HEK293 (cell line): ENCODE results near the gene SLC43A3.

Experiments
- CTCF ChIA-PET: fragments of 350-600 bp; formaldehyde crosslinking; extraction: SDS; loops from one replicate; lab custom pipeline; 2021; ENCODE audit warnings: antibody characterized with exemption; lab: Yijun Ruan, JAX
- POLR2A ChIA-PET: fragments of 300-600 bp; formaldehyde crosslinking; extraction: SDS; loops from one replicate; lab custom pipeline; 2020; ENCODE audit warnings: antibody characterized with exemption, inconsistent platforms; lab: Yijun Ruan, JAX
- H3K27ac ChIP-seq: fragments of 200-500 bp; sonication (Bioruptor generic); 2 replicates; pipeline ENCODE4 v1.5.1; 2014; ENCODE audit warnings: low read depth, low read length, control low read depth, inconsistent platforms; ENCODE audit errors: extremely low read depth
- H3K36me3 ChIP-seq, 2 experiments: fragments of 200-500 bp in 1 of 2; sonication (Bioruptor generic) in 1 of 2; 1 replicate in 1 of 2; 2 replicates in 1 of 2; pipeline ENCODE4 v1.5.1; 2014 to 2017; ENCODE audit warnings: inconsistent platforms in 2 of 2, low read length in 2 of 2; ENCODE audit not compliant: control insufficient read depth in 2 of 2, insufficient read depth in 1 of 2
- H3K4me1 ChIP-seq: fragments of 200-500 bp; sonication (Bioruptor generic); 2 replicates; pipeline ENCODE4 v1.5.1; 2014; ENCODE audit warnings: mild to moderate bottlenecking, low read length, inconsistent platforms; ENCODE audit not compliant: control insufficient read depth, insufficient read depth
- H3K4me3 ChIP-seq: 2 replicates; pipeline ENCODE4 v1.5.1; 2011; ENCODE audit warnings: low read depth, mild to moderate bottlenecking, control low read depth, low read length, moderate library complexity
- H3K9me3 ChIP-seq: fragments of 200-500 bp; sonication (Bioruptor generic); 2 replicates; pipeline ENCODE4 v1.5.1; 2014; ENCODE audit warnings: low read depth, low read length, inconsistent platforms; ENCODE audit not compliant: control insufficient read depth, insufficient read depth
- ATF2 ChIP-seq: fragments of 450-650 bp; formaldehyde crosslinking; IDR thresholded peaks from 2 replicates; pipeline ENCODE4 v1.5.1; 2016; ENCODE audit warnings: missing biosample characterization, missing genetic modification characterization, low read depth
- BCL11B ChIP-seq: fragments of 450-650 bp; formaldehyde crosslinking; IDR thresholded peaks from 2 replicates; pipeline ENCODE4 v1.5.1; 2016; ENCODE audit warnings: low read depth, missing biosample characterization, missing genetic modification characterization
- EGR2 ChIP-seq: fragments of 450-650 bp; formaldehyde crosslinking; IDR thresholded peaks from 2 replicates; pipeline ENCODE4 v1.5.1; 2016; ENCODE audit warnings: low read depth, missing biosample characterization, missing genetic modification characterization
- FEZF1 ChIP-seq: fragments of 450-650 bp; formaldehyde crosslinking; IDR thresholded peaks from 2 replicates; pipeline ENCODE4 v1.5.1; 2016; ENCODE audit warnings: missing biosample characterization, missing genetic modification characterization
- HIC1 ChIP-seq: fragments of 450-650 bp; formaldehyde crosslinking; IDR thresholded peaks from 2 replicates; pipeline ENCODE4 v1.5.1; 2016; ENCODE audit warnings: missing biosample characterization, missing genetic modification characterization
- KLF7 ChIP-seq: fragments of 450-650 bp; formaldehyde crosslinking; IDR thresholded peaks from 2 replicates; pipeline ENCODE4 v1.5.1; 2016; ENCODE audit warnings: missing biosample characterization, missing genetic modification characterization, borderline replicate concordance
- REPIN1 ChIP-seq: fragments of 450-650 bp; formaldehyde crosslinking; IDR thresholded peaks from 2 replicates; pipeline ENCODE4 v1.5.1; 2017; ENCODE audit warnings: missing biosample characterization, missing genetic modification characterization, low read depth
- SETDB1 ChIP-seq: IDR thresholded peaks from one replicate; pipeline ENCODE4 v1.6.1; 2017; ENCODE audit warnings: mild to moderate bottlenecking, low read length, moderate library complexity, mixed read lengths; ENCODE audit not compliant: insufficient read length
- TCF7L2 ChIP-seq: IDR thresholded peaks from 2 replicates; pipeline ENCODE4 v1.6.1; 2011; ENCODE audit warnings: low read depth, mild to moderate bottlenecking, inconsistent platforms, low read length, moderate library complexity, borderline replicate concordance
- TRIM28 ChIP-seq: IDR thresholded peaks from 2 replicates; pipeline ENCODE4 v1.6.1; 2011; ENCODE audit warnings: low read length, control low read depth, borderline replicate concordance
- ZBTB8A ChIP-seq: fragments of 450-650 bp; formaldehyde crosslinking; IDR thresholded peaks from 2 replicates; pipeline ENCODE4 v1.5.1; 2016; ENCODE audit warnings: missing biosample characterization, missing genetic modification characterization
- ZNF140 ChIP-seq: fragments of 450-650 bp; formaldehyde crosslinking; IDR thresholded peaks from 2 replicates; pipeline ENCODE4 v1.5.1; 2016; ENCODE audit warnings: missing biosample characterization, missing genetic modification characterization
- ZNF174 ChIP-seq: fragments of 450-650 bp; formaldehyde crosslinking; IDR thresholded peaks from 2 replicates; pipeline ENCODE4 v1.5.0; 2017; ENCODE audit warnings: missing biosample characterization, mild to moderate bottlenecking, missing genetic modification characterization
- ZNF2 ChIP-seq: fragments of 450-650 bp; formaldehyde crosslinking; IDR thresholded peaks from 2 replicates; pipeline ENCODE4 v1.5.1; 2016; ENCODE audit warnings: missing biosample characterization, missing genetic modification characterization
- ZNF221 ChIP-seq: fragments of 450-650 bp; formaldehyde crosslinking; IDR thresholded peaks from 2 replicates; pipeline ENCODE4 v1.5.1; 2017; ENCODE audit warnings: missing biosample characterization, missing genetic modification characterization, borderline replicate concordance
- ZNF239 ChIP-seq: fragments of 450-650 bp; formaldehyde crosslinking; IDR thresholded peaks from 2 replicates; pipeline ENCODE4 v1.5.1; 2016; ENCODE audit warnings: missing biosample characterization, missing genetic modification characterization
- ZNF274 ChIP-seq, 2 experiments: fragments of 200-500 bp in 1 of 2; fragments of 450-650 bp in 1 of 2; sonication (Bioruptor generic) in 1 of 2; formaldehyde crosslinking in 1 of 2; IDR thresholded peaks; 2 replicates each; pipeline versions ENCODE4 v1.5.1 to v1.6.1; 2014 to 2016; ENCODE audit warnings: borderline replicate concordance in 1 of 2, inconsistent platforms in 1 of 2, low read length in 1 of 2, missing biosample characterization in 1 of 2, missing genetic modification characterization in 1 of 2
- ZNF426 ChIP-seq: fragments of 450-650 bp; formaldehyde crosslinking; IDR thresholded peaks from 2 replicates; pipeline ENCODE4 v1.5.1; 2017; ENCODE audit warnings: missing biosample characterization, missing genetic modification characterization, mild to moderate bottlenecking, inconsistent platforms, moderate library complexity
- ZNF514 ChIP-seq: fragments of 450-650 bp; formaldehyde crosslinking; IDR thresholded peaks from 2 replicates; pipeline ENCODE4 v1.5.1; 2016; ENCODE audit warnings: missing biosample characterization, missing genetic modification characterization
- ZNF596 ChIP-seq: fragments of 450-650 bp; IDR thresholded peaks from 2 replicates; pipeline ENCODE4 v1.5.0; 2018; ENCODE audit warnings: missing biosample characterization, mild to moderate bottlenecking, missing genetic modification characterization, moderate library complexity
- ZNF600 ChIP-seq: fragments of 450-650 bp; formaldehyde crosslinking; IDR thresholded peaks from 2 replicates; pipeline ENCODE4 v1.5.1; 2016; ENCODE audit warnings: missing biosample characterization, missing genetic modification characterization
- ZNF624 ChIP-seq: fragments of 450-650 bp; formaldehyde crosslinking; IDR thresholded peaks from 2 replicates; pipeline ENCODE4 v1.5.1; 2017; ENCODE audit warnings: missing biosample characterization, missing genetic modification characterization
- ZNF677 ChIP-seq: fragments of 450-650 bp; IDR thresholded peaks from 2 replicates; pipeline ENCODE4 v1.5.0; 2018; ENCODE audit warnings: missing biosample characterization, mild to moderate bottlenecking, missing genetic modification characterization, moderate library complexity
- ZNF707 ChIP-seq: fragments of 450-650 bp; formaldehyde crosslinking; IDR thresholded peaks from 2 replicates; pipeline ENCODE4 v1.5.1; 2016; ENCODE audit warnings: missing biosample characterization, missing genetic modification characterization
- ZNF76 ChIP-seq: fragments of 450-650 bp; formaldehyde crosslinking; IDR thresholded peaks from 2 replicates; pipeline ENCODE4; 2016; ENCODE audit warnings: low read depth, missing biosample characterization, missing genetic modification characterization, borderline replicate concordance
- TF ChIP-seq, protein P1 (sequence below): fragments of 450-650 bp; formaldehyde crosslinking; IDR thresholded peaks from 2 replicates; pipeline ENCODE4 v1.5.1; 2017; ENCODE audit warnings: missing biosample characterization, missing genetic modification characterization

Gene SLC43A3

GRCh38 chr11:57474803-57475115 lies 47.8 kb upstream of the SLC43A3 start (continued):
- TF ChIP-seq HIC1: no peak
- no peak for TF ChIP-seq ZNF274 (IDR thresholded peaks at IDR 0.05; ENCODE audit: low read length)
- no peak for TF ChIP-seq ZNF274 (tag by site-specific recombination; IDR thresholded peaks at IDR 0.05; ENCODE audit: borderline replicate concordance)
- no peak for TF ChIP-seq ZNF140
- no peak for TF ChIP-seq ZNF707 (tag by site-specific recombination)
- TF ChIP-seq KLF7 (tag by site-specific recombination): no peak
- no peak for TF ChIP-seq ZNF426 (tag by site-specific recombination)
- no peak for TF ChIP-seq TRIM28
- no peak for TF ChIP-seq TCF7L2
- no peak for TF ChIP-seq ZNF2
- no peak for TF ChIP-seq REPIN1

DNA sequence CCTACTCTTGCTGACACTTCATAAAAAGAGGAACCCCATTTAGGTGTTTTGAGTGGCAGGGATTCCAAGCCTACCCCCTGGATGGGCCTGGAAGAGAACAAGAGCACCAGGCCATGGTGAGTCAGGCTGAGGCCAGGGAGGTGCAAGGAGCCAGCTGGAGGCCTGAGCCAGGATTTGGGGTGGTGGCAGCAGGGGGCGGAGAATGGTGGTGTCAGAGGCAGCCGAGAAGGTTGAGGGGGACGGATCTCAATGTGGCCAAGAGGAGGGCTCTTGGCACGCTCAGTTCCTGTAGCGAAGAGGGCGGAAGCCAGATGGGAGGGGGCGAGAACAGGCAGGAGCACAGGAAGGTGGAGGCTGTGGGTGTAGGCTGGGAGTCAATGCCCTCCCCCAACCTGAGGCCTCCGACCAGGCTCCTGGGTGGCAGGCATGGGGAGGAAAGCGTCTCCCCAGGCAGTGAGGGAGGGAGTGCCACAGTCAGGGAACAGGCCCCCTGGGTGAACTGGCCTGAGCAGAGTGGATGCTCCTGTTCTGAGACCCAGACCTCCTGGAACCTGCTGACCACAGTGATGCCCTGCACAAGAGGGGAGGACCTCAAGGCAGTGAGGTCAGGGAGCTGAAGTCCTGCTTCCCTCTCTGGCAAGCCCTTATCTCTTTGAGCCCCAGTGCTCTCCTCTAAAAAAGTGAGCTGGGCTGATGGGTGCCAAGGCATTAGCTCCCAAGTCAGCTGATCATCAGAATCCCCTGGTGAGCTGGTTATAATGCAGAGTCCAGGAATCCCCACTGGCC lies 47.3 kb upstream of the SLC43A3 start:
- CTCF ChIA-PET: interaction anchor here (0.5 to 2.6 kb wide), 8 partner anchors 8 to 341 kb away, joined by 3 to 18 read pairs (median 6); no protein-coding TSS in a partner anchor
- POLR2A ChIA-PET: interaction anchor here (0.7 to 1.3 kb wide), 2 partner anchors 10 to 14 kb away, joined by 3 read pairs; partner anchors contain the start of gene RTN4RL2
- no peak overlapping the region for H3K27ac ChIP-seq
- TF ChIP-seq SETDB1 (no peak), HIC1 (no peak), ZNF624 (no peak), ZNF677 (tag by site-specific recombination) (no peak), ZNF514 (tag by site-specific recombination) (no peak), ATF2 (tag by site-specific recombination) (no peak), ZNF221 (tag by site-specific recombination) (no peak), ZNF174 (no peak), ZNF596 (tag by site-specific recombination) (no peak), EGR2 (tag by site-specific recombination) (peak; percentile 88), ZNF76 (tag by site-specific recombination) (no peak), FEZF1 (no peak), ZBTB8A (no peak), ZNF239 (no peak), ZNF600 (tag by site-specific recombination) (no peak), BCL11B (tag by site-specific recombination) (no peak)
- TF ChIP-seq, protein P1, sequence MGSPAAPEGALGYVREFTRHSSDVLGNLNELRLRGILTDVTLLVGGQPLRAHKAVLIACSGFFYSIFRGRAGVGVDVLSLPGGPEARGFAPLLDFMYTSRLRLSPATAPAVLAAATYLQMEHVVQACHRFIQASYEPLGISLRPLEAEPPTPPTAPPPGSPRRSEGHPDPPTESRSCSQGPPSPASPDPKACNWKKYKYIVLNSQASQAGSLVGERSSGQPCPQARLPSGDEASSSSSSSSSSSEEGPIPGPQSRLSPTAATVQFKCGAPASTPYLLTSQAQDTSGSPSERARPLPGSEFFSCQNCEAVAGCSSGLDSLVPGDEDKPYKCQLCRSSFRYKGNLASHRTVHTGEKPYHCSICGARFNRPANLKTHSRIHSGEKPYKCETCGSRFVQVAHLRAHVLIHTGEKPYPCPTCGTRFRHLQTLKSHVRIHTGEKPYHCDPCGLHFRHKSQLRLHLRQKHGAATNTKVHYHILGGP (tag by site-specific recombination): no peak

More for the DNA sequence above, 47.3 kb upstream of the SLC43A3 start:
- peaks cover 0 to 19% of the 10 kb centered on the region in 2 experiments; a peak in 1 of 3 replicates for H3K36me3 ChIP-seq
- H3K4me1 ChIP-seq: no peaks in the 10 kb centered on the region
- no peaks in the 10 kb centered on the region for H3K9me3 ChIP-seq
- no peak overlapping the region for H3K4me3 ChIP-seq
